Breast epithelium (tissue), 3 donors: ENCODE data around the gene PPP1CB.

Experiments
- POLR2AphosphoS5 ChIP-seq, 3 donors: sonication (generic); formaldehyde crosslinking; IDR thresholded peaks; one replicate each; pipeline ENCODE4 v1.6.1; 2017; ENCODE audit warnings: antibody characterized with exemption in 3 of 3
- TF ChIP-seq, protein P1 (sequence below), 3 donors: fragments of 450-650 bp; IDR thresholded peaks; one replicate each; pipeline ENCODE4 v1.5.1; 2016 to 2017; ENCODE audit warnings: antibody characterized with exemption in 3 of 3, mild to moderate bottlenecking in 3 of 3, moderate library complexity in 3 of 3

DNA sequence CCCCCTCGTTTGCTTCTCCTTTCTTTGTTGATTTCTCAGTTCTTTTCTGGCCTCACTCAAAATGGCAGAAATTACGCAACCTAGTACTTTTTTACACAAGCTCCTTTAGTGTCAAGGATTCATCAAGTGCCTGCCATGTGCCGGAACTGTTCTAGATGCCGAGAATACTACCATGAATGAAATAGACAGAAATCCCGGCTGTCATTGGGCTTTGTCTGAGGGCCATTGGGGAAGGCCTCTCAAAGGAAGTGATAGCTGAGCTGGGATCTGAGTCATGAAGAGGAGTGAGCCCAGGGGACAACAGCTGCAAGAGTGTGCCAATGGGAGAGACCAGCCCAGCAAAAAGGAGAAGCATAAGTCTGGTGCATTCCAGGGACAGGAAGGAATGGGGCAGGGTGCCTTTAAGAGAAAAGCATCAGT, 34.3 kb upstream of the PPP1CB start:
- TF ChIP-seq, protein P1, sequence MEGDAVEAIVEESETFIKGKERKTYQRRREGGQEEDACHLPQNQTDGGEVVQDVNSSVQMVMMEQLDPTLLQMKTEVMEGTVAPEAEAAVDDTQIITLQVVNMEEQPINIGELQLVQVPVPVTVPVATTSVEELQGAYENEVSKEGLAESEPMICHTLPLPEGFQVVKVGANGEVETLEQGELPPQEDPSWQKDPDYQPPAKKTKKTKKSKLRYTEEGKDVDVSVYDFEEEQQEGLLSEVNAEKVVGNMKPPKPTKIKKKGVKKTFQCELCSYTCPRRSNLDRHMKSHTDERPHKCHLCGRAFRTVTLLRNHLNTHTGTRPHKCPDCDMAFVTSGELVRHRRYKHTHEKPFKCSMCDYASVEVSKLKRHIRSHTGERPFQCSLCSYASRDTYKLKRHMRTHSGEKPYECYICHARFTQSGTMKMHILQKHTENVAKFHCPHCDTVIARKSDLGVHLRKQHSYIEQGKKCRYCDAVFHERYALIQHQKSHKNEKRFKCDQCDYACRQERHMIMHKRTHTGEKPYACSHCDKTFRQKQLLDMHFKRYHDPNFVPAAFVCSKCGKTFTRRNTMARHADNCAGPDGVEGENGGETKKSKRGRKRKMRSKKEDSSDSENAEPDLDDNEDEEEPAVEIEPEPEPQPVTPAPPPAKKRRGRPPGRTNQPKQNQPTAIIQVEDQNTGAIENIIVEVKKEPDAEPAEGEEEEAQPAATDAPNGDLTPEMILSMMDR (IDR thresholded peaks at IDR 0.05) = no peak
- peak; percentile 12 to 57 (median 32) for TF ChIP-seq POLR2AphosphoS5 (IDR thresholded peaks at IDR 0.05)
